Stimulated activated CD4-positive, alpha-beta T cell treated with anti-CD3 and anti-CD28 coated beads, Interleukin-4, amount 100 ng/mL, for 48 hours (primary cell): Measurements from ENCODE around the gene TRPC4AP.

Source experiments
- DNase-seq, 2 donors: peaks; one replicate each; pipeline ENCODE4 v3.0.0-alpha.2; 2020; ENCODE audit warnings: low read depth in 2 of 2

TRPC4AP gene

DNA sequence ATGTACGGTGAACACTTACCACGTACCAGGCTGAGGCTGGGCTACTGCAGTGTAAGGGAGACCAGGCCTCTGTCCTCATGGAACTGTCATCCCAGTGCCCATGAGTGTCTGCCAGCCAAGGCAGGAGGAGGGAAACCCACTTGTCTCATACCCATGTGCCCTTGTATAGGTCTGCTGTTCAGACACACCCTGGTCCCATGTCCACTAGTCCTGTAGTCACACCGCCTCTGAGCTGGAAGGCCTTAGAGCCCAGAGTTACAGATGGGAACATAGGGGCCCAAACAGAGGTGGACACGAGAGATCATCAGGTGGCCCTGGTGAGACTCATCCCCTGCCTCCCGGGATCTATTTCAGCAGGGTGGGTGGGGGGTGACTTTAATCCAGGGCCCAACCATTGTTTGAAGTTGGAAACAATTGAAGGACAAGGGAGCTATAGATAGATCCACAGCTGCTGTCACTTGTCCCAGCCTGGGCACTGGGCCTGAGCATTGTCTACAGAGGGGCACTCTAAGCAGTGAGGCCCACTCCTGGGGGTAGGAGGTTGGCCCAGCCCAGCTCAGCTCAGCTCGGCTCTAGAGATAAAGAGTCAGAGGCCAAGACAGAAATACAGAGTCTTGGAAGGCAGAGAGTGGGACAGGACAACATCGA lies 122.3 kb downstream of the TRPC4AP start:
- DNase-seq = no peak

DNA sequence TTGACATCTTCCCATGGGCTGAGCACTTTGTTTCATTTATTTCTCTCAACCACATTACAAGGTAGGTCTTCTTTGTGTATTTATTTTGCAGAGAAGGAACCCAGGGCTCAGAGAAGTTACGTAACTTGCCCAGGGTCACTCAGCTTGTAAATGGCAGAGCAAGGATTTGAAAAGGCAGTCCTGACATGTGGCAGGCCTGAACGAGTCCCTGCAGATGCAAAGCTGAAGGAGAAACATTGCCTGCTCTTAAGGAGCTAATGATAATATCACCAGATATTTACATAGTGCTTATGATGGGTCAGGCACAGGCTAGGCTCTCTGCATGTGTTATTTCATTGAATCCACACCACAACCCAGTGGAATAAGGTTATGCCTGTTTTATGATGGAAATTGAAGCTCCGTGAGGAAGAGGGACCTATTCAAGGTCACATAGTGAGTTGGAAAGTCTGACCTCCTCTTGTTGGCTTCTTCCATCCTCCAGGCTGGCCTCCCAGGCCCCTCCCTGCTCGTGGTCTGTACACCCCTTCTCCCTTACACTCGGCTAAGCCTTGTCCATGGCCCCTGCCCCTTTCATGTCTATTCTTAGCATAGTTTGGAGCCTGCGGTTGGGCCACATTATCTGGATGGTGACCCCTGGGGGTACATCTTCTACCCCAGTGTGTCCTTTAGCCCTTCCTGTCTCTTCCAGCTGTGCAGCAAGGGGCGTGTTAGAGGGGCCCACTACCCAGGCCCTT lies 124.4 kb downstream of the TRPC4AP start:
- no peak for DNase-seq

GRCh38 chr20:34967421-34967820 lies 125.2 kb downstream of the TRPC4AP start:
- no peak for DNase-seq

- DNase-seq = no peak
Measured at GRCh38 chr20:34965051-34965450, 127.6 kb downstream of the TRPC4AP start.

DNA sequence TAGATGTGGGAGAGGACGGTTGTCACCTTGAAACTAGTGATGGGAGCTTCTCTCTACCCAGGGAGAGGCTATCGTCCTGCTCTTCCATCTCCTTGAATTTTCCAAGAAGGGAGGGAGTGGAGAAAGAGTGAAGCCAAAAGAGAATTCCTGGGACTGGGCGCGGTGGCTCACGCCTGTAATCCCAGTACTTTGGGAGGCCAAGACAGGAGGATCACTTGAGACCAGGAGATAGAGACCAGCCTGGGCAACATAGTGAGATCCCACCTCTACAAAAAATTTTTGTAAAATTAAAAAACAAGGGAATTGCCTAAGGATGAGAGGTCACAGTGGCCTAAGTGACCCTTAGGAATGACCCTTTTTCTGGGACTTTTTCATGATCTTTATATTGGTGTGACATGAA lies 128.1 kb downstream of the TRPC4AP start:
- DNase-seq = no peak

- DNase-seq = no peak
Measured at GRCh38 chr20:34956751-34957472, 135.7 kb downstream of the TRPC4AP start.

DNA sequence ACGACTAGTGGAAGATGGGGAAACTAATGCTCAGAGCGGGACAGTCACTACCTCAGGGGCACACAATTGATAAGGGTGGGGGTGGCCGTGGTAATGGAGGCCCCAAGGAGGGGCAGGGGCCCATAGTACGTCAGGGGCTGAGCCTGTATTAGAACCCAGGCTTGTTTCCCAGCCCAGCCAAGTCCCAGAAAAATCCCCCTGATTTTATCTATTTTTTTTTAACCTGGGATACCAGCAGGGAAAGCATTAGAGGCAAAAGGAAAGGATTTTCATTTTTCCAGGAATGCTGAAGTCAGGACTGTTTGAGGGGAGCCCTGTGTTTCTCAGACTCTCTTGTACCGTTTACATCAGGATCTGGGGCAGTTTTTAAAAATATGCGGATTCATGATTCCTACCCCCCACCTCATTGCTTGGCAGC lies 136.6 kb downstream of the TRPC4AP start:
- DNase-seq = no peak

GRCh38 chr20:34955231-34956040 lies 137.2 kb downstream of the TRPC4AP start, which contains the start of the genes GSS and MYH7B:
TSS of gene GSS (minus strand) at chr20:34955806. CDS start at chr20:34951852, 3,954 bp downstream.
TSS of gene MYH7B (plus strand) at chr20:34955868. CDS start at chr20:34978006, 22,138 bp downstream.
- DNase-seq = peak; percentile 96 to 99

DNA sequence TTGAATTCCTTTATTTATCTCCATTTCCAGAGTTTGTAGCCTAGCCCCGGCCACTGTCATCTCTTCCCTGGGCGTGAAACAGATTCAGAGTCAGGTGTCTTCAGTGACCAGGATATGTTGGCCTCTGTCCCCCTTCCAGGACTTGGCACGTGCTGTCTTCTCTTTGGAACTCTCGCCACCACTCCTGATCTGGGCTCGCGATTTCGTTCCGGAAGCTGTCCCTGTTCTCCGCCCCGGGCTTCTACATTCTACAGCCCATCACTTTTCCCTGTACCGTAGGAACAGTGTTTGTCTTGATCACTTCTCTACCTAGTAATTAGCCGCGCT lies 137.7 kb downstream of the TRPC4AP start:
- peak in 1 of 2 donors; percentile 1 for DNase-seq

DNA sequence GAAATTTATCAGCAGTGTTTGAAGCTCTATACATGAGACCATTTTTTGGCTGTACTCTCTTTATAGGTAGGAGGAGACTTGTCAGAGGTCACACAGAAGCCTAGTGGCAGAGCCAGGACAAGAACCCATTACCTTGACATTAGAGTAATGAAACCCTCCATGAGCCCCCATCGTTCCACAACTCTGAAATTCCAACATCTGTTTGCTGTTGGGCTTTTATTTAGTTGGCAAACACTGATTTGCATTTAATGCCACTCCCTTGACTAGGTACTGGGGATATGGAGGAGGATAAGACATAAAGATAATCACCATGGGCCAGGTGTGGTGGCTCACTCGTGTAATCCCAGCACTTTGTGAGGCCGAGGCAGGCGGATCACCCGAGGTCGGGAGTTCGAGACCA lies 138.6 kb downstream of the TRPC4AP start:
- no peak for DNase-seq

- no peak for DNase-seq
Measured at GRCh38 chr20:34952671-34953070, 139.9 kb downstream of the TRPC4AP start.
